Measurements from ENCODE around the gene PLEKHM1. TPM values are rescaled to one million over a fixed set of nuclear protein-coding genes. Genes with fewer than 3 reads are reported as not detected.
"Not testable (repeated sequence)": the region's sequence is repeated elsewhere in the genome, so short reads cannot be mapped to it uniquely, and the experiment has no call there.

Gene PLEKHM1
- total RNA-seq, 1 donor from 2014 or later: 41.9 TPM

GRCh38 chr17:45448066-45448465 is 42.5 kb downstream of the PLEKHM1 start:
- not testable (repeated sequence) for H3K4me3 Mint-ChIP-seq (ENCODE audit: unreplicated experiment); H3K4me2 ChIP-seq (ENCODE audit: low read length); H3K9me3 Mint-ChIP-seq (ENCODE audit: unreplicated experiment); H3K27ac Mint-ChIP-seq (ENCODE audit: unreplicated experiment); FAIRE-seq; DNase-seq (ENCODE audit: low read depth); H3K4me1 Mint-ChIP-seq (ENCODE audit: low read depth, unreplicated experiment); H3K27ac ChIP-seq (ENCODE audit: low read depth, low read length); H4K20me1 ChIP-seq (ENCODE audit: insufficient read depth, low read length); H3K27me3 ChIP-seq (ENCODE audit: insufficient read depth, low read length); H3K27me3 Mint-ChIP-seq (ENCODE audit: low read depth, unreplicated experiment); H3K79me2 ChIP-seq (ENCODE audit: insufficient read depth, low read length); H3K9me3 ChIP-seq (ENCODE audit: insufficient read depth, low read depth, low read length); H3K36me3 Mint-ChIP-seq (ENCODE audit: low read depth, unreplicated experiment); H3K4me1 ChIP-seq (ENCODE audit: insufficient read depth, low read length); H3K36me3 ChIP-seq (ENCODE audit: insufficient read depth, low read length); H2AFZ ChIP-seq (ENCODE audit: low read depth, low read length); H3K4me3 ChIP-seq (ENCODE audit: insufficient read depth, low read depth, low read length); H3K9ac ChIP-seq (ENCODE audit: low read length)

- not testable (repeated sequence) for H3K4me1 Mint-ChIP-seq (ENCODE audit: low read depth, unreplicated experiment); H3K9ac ChIP-seq (ENCODE audit: low read length); H3K27me3 ChIP-seq (ENCODE audit: insufficient read depth, low read length); H2AFZ ChIP-seq (ENCODE audit: low read depth, low read length); H3K36me3 Mint-ChIP-seq (ENCODE audit: low read depth, unreplicated experiment); H3K4me2 ChIP-seq (ENCODE audit: low read length); H3K9me3 Mint-ChIP-seq (ENCODE audit: unreplicated experiment); H3K4me3 ChIP-seq (ENCODE audit: insufficient read depth, low read depth, low read length); H3K4me3 Mint-ChIP-seq (ENCODE audit: unreplicated experiment); H3K36me3 ChIP-seq (ENCODE audit: insufficient read depth, low read length); H3K4me1 ChIP-seq (ENCODE audit: insufficient read depth, low read length); DNase-seq (ENCODE audit: low read depth); H3K79me2 ChIP-seq (ENCODE audit: insufficient read depth, low read length); H4K20me1 ChIP-seq (ENCODE audit: insufficient read depth, low read length); FAIRE-seq; H3K27ac ChIP-seq (ENCODE audit: low read depth, low read length); H3K27me3 Mint-ChIP-seq (ENCODE audit: low read depth, unreplicated experiment); H3K9me3 ChIP-seq (ENCODE audit: insufficient read depth, low read depth, low read length); H3K27ac Mint-ChIP-seq (ENCODE audit: unreplicated experiment)
Measured at GRCh38 chr17:45447650-45448049, 42.9 kb downstream of the PLEKHM1 start.

DNA sequence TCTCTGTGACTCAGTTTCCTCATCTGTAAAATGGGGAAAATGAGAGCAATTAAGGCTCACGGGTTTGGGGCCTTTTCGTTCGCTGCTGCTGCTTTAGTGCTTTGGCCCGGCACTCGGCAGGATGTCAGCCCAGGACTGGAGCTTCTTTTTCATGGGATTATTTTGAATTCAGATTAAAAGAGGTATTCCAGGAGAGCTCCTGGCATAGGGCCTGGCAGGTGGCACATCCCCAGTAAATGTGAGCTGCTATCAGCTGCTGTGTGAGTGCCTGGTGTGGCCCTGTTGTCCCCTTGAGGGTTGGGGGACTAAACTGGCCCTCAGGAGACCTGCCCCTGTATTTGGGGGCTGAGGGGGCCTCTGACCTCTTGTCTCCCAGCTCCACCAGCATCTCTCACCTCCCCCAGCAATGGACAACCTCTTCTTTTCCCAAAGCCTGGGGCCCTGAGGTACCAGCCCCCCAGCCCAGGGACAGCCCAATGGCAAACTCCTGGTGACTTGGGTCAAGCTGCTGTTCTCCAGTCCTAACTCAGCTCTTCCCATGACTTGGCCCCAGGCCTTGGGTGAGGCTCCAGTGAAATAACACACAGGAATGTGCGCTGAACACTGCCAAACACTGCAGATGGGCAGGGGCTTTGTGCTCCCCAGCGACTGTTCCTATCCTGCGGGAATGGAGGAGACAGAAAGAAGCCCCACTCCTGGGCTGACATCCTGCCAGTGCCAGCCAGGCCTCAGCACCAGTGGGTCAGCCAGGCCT is 43.5 kb downstream of the PLEKHM1 start:
- not testable (repeated sequence) for H3K9me3 Mint-ChIP-seq (ENCODE audit: unreplicated experiment); H3K9ac ChIP-seq (ENCODE audit: low read length); H3K27ac Mint-ChIP-seq (ENCODE audit: unreplicated experiment)

GRCh38 chr17:45445901-45446743 is 44.4 kb downstream of the PLEKHM1 start:
- not testable (repeated sequence) for H3K36me3 ChIP-seq (ENCODE audit: insufficient read depth, low read length); H3K27me3 Mint-ChIP-seq (ENCODE audit: low read depth, unreplicated experiment); H4K20me1 ChIP-seq (ENCODE audit: insufficient read depth, low read length); H3K27me3 ChIP-seq (ENCODE audit: insufficient read depth, low read length); H3K4me1 ChIP-seq (ENCODE audit: insufficient read depth, low read length); H3K9me3 ChIP-seq (ENCODE audit: insufficient read depth, low read depth, low read length); H3K36me3 Mint-ChIP-seq (ENCODE audit: low read depth, unreplicated experiment); H3K79me2 ChIP-seq (ENCODE audit: insufficient read depth, low read length); H3K4me1 Mint-ChIP-seq (ENCODE audit: low read depth, unreplicated experiment); FAIRE-seq; H3K4me3 Mint-ChIP-seq (ENCODE audit: unreplicated experiment); H2AFZ ChIP-seq (ENCODE audit: low read depth, low read length); H3K4me3 ChIP-seq (ENCODE audit: insufficient read depth, low read depth, low read length); H3K9me3 Mint-ChIP-seq (ENCODE audit: unreplicated experiment)
- peak overlapping the region; percentile 21 for H3K9ac ChIP-seq (ENCODE audit: low read length)
- peak overlapping the region; percentile 37 for H3K27ac ChIP-seq (ENCODE audit: low read depth, low read length)
- peak overlapping the region; percentile 60 for H3K4me2 ChIP-seq (ENCODE audit: low read length)
- peak overlapping the region; percentile 31 for H3K27ac Mint-ChIP-seq (ENCODE audit: unreplicated experiment)
- DNase-seq (ENCODE audit: low read depth): peak; percentile 70

More for the DNA sequence above, 43.5 kb downstream of the PLEKHM1 start:
- H3K4me3 Mint-ChIP-seq (ENCODE audit: unreplicated experiment); H2AFZ ChIP-seq (ENCODE audit: low read depth, low read length); H3K27me3 ChIP-seq (ENCODE audit: insufficient read depth, low read length); H3K4me3 ChIP-seq (ENCODE audit: insufficient read depth, low read depth, low read length); H3K36me3 Mint-ChIP-seq (ENCODE audit: low read depth, unreplicated experiment); H3K27ac ChIP-seq (ENCODE audit: low read depth, low read length); H3K9me3 ChIP-seq (ENCODE audit: insufficient read depth, low read depth, low read length); H3K4me2 ChIP-seq (ENCODE audit: low read length); H3K36me3 ChIP-seq (ENCODE audit: insufficient read depth, low read length); H4K20me1 ChIP-seq (ENCODE audit: insufficient read depth, low read length); H3K79me2 ChIP-seq (ENCODE audit: insufficient read depth, low read length); H3K4me1 Mint-ChIP-seq (ENCODE audit: low read depth, unreplicated experiment); H3K27me3 Mint-ChIP-seq (ENCODE audit: low read depth, unreplicated experiment); H3K4me1 ChIP-seq (ENCODE audit: insufficient read depth, low read length); FAIRE-seq: not testable (repeated sequence)
- peak; percentile 56 for DNase-seq (ENCODE audit: low read depth)

GRCh38 chr17:45444856-45445820 is 45.4 kb downstream of the PLEKHM1 start:
- DNase-seq (ENCODE audit: low read depth); H3K4me3 ChIP-seq (ENCODE audit: insufficient read depth, low read depth, low read length); H3K27ac Mint-ChIP-seq (ENCODE audit: unreplicated experiment); H3K27me3 Mint-ChIP-seq (ENCODE audit: low read depth, unreplicated experiment); H2AFZ ChIP-seq (ENCODE audit: low read depth, low read length); H3K27ac ChIP-seq (ENCODE audit: low read depth, low read length); H3K36me3 ChIP-seq (ENCODE audit: insufficient read depth, low read length); H3K4me2 ChIP-seq (ENCODE audit: low read length); H3K27me3 ChIP-seq (ENCODE audit: insufficient read depth, low read length); FAIRE-seq; H3K9ac ChIP-seq (ENCODE audit: low read length); H3K36me3 Mint-ChIP-seq (ENCODE audit: low read depth, unreplicated experiment); H3K9me3 Mint-ChIP-seq (ENCODE audit: unreplicated experiment); H3K4me3 Mint-ChIP-seq (ENCODE audit: unreplicated experiment); H3K9me3 ChIP-seq (ENCODE audit: insufficient read depth, low read depth, low read length); H3K79me2 ChIP-seq (ENCODE audit: insufficient read depth, low read length); H4K20me1 ChIP-seq (ENCODE audit: insufficient read depth, low read length): not testable (repeated sequence)
- H3K4me1 Mint-ChIP-seq (ENCODE audit: low read depth, unreplicated experiment): peaks cover 12% of the 10 kb centered on the region
- H3K4me1 ChIP-seq (ENCODE audit: insufficient read depth, low read length): peaks cover 13% of the 10 kb centered on the region
